ENCODE data around the gene LRIT2.

DNA sequence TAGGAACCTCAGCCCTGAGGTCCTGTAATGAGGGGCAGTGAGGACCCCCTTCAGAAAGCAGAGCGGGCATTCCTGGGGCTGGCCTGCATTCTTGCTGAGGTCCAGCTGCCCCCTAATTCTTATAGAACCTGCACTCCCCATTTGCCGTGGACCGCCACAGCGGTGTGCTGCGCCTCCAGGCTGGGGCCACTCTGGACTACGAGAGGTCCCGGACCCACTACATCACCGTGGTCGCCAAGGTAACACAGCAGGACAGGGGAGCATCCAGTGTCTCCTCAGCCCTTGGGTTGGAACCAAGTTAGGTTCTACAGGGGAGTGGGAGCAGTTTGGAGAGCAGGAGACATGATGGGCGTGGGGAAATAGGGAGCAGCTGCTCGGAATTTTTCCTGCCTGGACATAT lies 23.7 kb downstream of the LRIT2 start:
- TF ChIP-seq, protein P1, sequence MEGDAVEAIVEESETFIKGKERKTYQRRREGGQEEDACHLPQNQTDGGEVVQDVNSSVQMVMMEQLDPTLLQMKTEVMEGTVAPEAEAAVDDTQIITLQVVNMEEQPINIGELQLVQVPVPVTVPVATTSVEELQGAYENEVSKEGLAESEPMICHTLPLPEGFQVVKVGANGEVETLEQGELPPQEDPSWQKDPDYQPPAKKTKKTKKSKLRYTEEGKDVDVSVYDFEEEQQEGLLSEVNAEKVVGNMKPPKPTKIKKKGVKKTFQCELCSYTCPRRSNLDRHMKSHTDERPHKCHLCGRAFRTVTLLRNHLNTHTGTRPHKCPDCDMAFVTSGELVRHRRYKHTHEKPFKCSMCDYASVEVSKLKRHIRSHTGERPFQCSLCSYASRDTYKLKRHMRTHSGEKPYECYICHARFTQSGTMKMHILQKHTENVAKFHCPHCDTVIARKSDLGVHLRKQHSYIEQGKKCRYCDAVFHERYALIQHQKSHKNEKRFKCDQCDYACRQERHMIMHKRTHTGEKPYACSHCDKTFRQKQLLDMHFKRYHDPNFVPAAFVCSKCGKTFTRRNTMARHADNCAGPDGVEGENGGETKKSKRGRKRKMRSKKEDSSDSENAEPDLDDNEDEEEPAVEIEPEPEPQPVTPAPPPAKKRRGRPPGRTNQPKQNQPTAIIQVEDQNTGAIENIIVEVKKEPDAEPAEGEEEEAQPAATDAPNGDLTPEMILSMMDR (conservative IDR thresholded peaks at IDR 0.05; ENCODE audit: low read length): no peak
- no peak for TF ChIP-seq EZH2phosphoT487 (IDR thresholded peaks at IDR 0.05; ENCODE audit: borderline replicate concordance, low read depth, low read length)
